CD14-positive monocyte (primary cell): ENCODE results near the gene RGS19. TPM values are rescaled to one million over a fixed set of nuclear protein-coding genes. Genes with fewer than 3 reads are reported as not detected.

Source experiments
- DNase-seq, 3 donors: peaks; one replicate each; pipeline ENCODE4 v3.0.0-alpha.2; 2011 to 2022
- H2AFZ ChIP-seq: 2 replicates; pipeline ENCODE4 v1.6.0; 2012; ENCODE audit warnings: mild to moderate bottlenecking, low read depth, low read length, inconsistent platforms; ENCODE audit not compliant: insufficient read depth, poor library complexity, severe bottlenecking
- H3K27ac ChIP-seq, 2 donors: 1 replicate in 1 of 2; 2 replicates in 1 of 2; pipeline ENCODE4 v1.5.1; 2012 to 2013; ENCODE audit warnings: low read length in 2 of 2, control low read depth in 1 of 2, inconsistent platforms in 1 of 2, low read depth in 1 of 2, mild to moderate bottlenecking in 1 of 2
- H3K27me3 ChIP-seq, 2 donors: one replicate each; pipeline versions ENCODE4 v1.6.0 to v1.6.1; 2011 to 2013; ENCODE audit warnings: low read length in 2 of 2; ENCODE audit not compliant: control insufficient read depth in 2 of 2, insufficient read depth in 2 of 2
- H3K36me3 ChIP-seq, 2 donors: replicated peaks in 1 of 2; 1 replicate in 1 of 2; 2 replicates in 1 of 2; pipeline versions ENCODE4 v1.5.1 to v1.6.1; 2012 to 2013; ENCODE audit warnings: low read length in 2 of 2, control low read depth in 1 of 2, inconsistent platforms in 1 of 2, mild to moderate bottlenecking in 1 of 2; ENCODE audit not compliant: insufficient read depth in 2 of 2, control insufficient read depth in 1 of 2
- H3K4me1 ChIP-seq, 2 donors: 1 replicate in 1 of 2; 2 replicates in 1 of 2; pipeline versions ENCODE4 v1.5.1 to v1.6.1; 2012 to 2013; ENCODE audit warnings: low read length in 2 of 2, control low read depth in 1 of 2, inconsistent platforms in 1 of 2, mild to moderate bottlenecking in 1 of 2, moderate library complexity in 1 of 2; ENCODE audit not compliant: insufficient read depth in 2 of 2, control insufficient read depth in 1 of 2
- H3K4me2 ChIP-seq: replicated peaks from 2 replicates; pipeline ENCODE3; 2012; ENCODE audit warnings: low read length, moderate library complexity, mild to moderate bottlenecking; ENCODE audit not compliant: poor library complexity, severe bottlenecking; ENCODE audit errors: extremely low read depth
- H3K4me3 ChIP-seq, 3 experiments: fragments of 200-600 bp in 1 of 3; sonication (generic) in 1 of 3; replicated peaks in 1 of 3; 1 replicate in 2 of 3; 2 replicates in 1 of 3; pipeline ENCODE4 v1.5.1; 2011 to 2013; ENCODE audit warnings: low read length in 3 of 3, mild to moderate bottlenecking in 3 of 3, control low read depth in 2 of 3, low read depth in 2 of 3, inconsistent platforms in 1 of 3, moderate library complexity in 1 of 3
- H3K79me2 ChIP-seq: 2 replicates; pipeline ENCODE4 v1.6.0; 2012; ENCODE audit warnings: mild to moderate bottlenecking, control low read depth, inconsistent platforms, low read length, moderate library complexity; ENCODE audit not compliant: insufficient read depth
- H3K9ac ChIP-seq: 2 replicates; pipeline ENCODE4 v1.6.0; 2017; ENCODE audit warnings: low read length, mild to moderate bottlenecking; ENCODE audit not compliant: insufficient read depth, poor library complexity, severe bottlenecking
- H3K9me3 ChIP-seq, 2 donors: replicated peaks in 1 of 2; 1 replicate in 1 of 2; 2 replicates in 1 of 2; pipeline versions ENCODE4 v1.5.1 to v1.6.1; 2012 to 2013; ENCODE audit warnings: low read length in 2 of 2, control low read depth in 1 of 2; ENCODE audit not compliant: control insufficient read depth in 1 of 2, insufficient read depth in 1 of 2
- H4K20me1 ChIP-seq: 2 replicates; pipeline ENCODE4 v1.6.0; 2012; ENCODE audit warnings: mild to moderate bottlenecking, low read length, control low read depth, moderate library complexity; ENCODE audit not compliant: insufficient read depth
- H3K27ac Mint-ChIP-seq, 7 donors: one replicate each; pipeline ENCODE4 v1.8.0; 2020; ENCODE audit warnings: mild to moderate bottlenecking in 7 of 7, mixed read lengths in 7 of 7, moderate library complexity in 6 of 7, inconsistent platforms in 2 of 7
- H3K27me3 Mint-ChIP-seq, 3 donors: one replicate each; pipeline ENCODE4 v1.8.0; 2021 to 2022; ENCODE audit warnings: low read depth in 3 of 3, mild to moderate bottlenecking in 3 of 3, mixed read lengths in 3 of 3, moderate library complexity in 3 of 3, inconsistent platforms in 1 of 3
- H3K36me3 Mint-ChIP-seq, 2 donors: one replicate each; pipeline ENCODE4 v1.8.0; 2020; ENCODE audit warnings: mixed read lengths in 2 of 2, inconsistent platforms in 1 of 2, mild to moderate bottlenecking in 1 of 2
- H3K4me1 Mint-ChIP-seq: one replicate; pipeline ENCODE4 v1.8.0; 2020; ENCODE audit warnings: mild to moderate bottlenecking, mixed read lengths
- H3K4me3 Mint-ChIP-seq, 2 donors: one replicate each; pipeline ENCODE4 v1.8.0; 2020; ENCODE audit warnings: mild to moderate bottlenecking in 2 of 2, mixed read lengths in 2 of 2, moderate library complexity in 1 of 2
- H3K9me3 Mint-ChIP-seq, 7 donors: one replicate each; pipeline ENCODE4 v1.8.0; 2020 to 2022; ENCODE audit warnings: mixed read lengths in 7 of 7, mild to moderate bottlenecking in 6 of 7, moderate library complexity in 6 of 7, inconsistent platforms in 2 of 7
- WGBS: methylation state at CpG from one replicate; pipeline ENCODE4 v1.1.5; 2013; ENCODE audit warnings: missing lambda C conversion rate; ENCODE audit not compliant: insufficient coverage; 5-methylcytosine and 5-hydroxymethylcytosine counted together
- intact Hi-C, 2 donors: fragments of 100-400 bp; cut with micrococcal nuclease; formaldehyde crosslinking; loops; one replicate each; pipeline versions ENCODE4 v1.15.0 to v1.15.1; 2023
- polyA plus RNA-seq, 3 donors: library from polyadenylated mRNA; depleted of rRNA in 1 of 3; unstranded in 2 of 3; stranded (reverse) in 1 of 3; fragments of 300-500 nt in 2 of 3; fragments of >200 nt in 1 of 3; fragmentation: Illumina TruSeq in 2 of 3; gene quantifications; 1 replicate in 2 of 3; 2 replicates in 1 of 3; pipeline ENCODE4 v1.2.3, GENCODE V29; 2012 to 2021
- TF ChIP-seq, protein P1 (sequence below): fragments of 200-600 bp; IDR thresholded peaks from one replicate; pipeline ENCODE4 v1.8.0; 2022; ENCODE audit warnings: antibody characterized with exemption, mild to moderate bottlenecking

The RGS19 gene
- polyA plus RNA-seq, 3 donors, result 235 to 280 (median 244) TPM

DNA sequence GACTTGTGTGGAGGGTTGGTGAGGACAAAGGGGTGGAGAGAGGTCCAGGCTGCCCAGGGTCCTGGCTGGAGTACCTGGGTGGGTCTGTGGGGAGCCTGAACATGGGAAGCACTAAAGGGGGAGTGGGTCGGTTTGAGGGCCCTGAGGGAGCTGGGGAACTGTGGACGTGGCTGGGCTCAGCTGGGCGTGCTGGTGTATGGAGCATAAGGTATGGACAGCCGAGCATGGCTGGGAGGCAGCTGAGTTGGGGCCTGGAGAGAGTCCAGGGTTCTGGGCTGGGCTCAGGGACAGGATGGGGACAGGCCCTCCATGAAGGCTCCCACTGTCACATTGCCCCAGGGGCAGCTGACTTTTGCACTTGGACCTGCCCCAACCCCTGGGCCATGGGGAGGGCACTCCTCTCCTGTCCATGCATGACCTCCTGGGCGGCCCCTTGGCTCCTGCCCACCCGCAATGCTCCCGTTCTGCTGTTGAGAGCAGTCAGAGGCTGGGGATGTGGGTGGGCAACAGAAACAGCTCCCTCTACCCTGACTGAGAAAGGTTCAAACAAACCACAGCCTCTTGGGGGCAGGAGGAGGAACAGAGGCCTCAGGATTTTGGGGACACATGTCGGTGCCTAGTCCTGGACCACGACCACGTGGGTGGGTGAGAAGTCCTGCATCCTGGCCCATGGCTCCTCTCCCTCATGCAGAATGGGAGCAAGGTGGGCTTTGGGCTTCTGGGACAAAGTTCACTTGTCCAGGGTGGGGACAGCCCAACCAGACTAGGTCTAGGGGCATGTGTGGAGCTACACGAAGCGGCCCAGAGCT is 38.9 kb downstream of the RGS19 start:
- H3K4me3 Mint-ChIP-seq, result peak overlapping the region in 1 of 2 donors; percentile 86
- H3K4me1 ChIP-seq, result peaks cover 24 to 40% of the 10 kb centered on the region in 2 donors

More for the DNA sequence above, 38.9 kb downstream of the RGS19 start:
- TF ChIP-seq, protein P1, sequence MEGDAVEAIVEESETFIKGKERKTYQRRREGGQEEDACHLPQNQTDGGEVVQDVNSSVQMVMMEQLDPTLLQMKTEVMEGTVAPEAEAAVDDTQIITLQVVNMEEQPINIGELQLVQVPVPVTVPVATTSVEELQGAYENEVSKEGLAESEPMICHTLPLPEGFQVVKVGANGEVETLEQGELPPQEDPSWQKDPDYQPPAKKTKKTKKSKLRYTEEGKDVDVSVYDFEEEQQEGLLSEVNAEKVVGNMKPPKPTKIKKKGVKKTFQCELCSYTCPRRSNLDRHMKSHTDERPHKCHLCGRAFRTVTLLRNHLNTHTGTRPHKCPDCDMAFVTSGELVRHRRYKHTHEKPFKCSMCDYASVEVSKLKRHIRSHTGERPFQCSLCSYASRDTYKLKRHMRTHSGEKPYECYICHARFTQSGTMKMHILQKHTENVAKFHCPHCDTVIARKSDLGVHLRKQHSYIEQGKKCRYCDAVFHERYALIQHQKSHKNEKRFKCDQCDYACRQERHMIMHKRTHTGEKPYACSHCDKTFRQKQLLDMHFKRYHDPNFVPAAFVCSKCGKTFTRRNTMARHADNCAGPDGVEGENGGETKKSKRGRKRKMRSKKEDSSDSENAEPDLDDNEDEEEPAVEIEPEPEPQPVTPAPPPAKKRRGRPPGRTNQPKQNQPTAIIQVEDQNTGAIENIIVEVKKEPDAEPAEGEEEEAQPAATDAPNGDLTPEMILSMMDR, result no peak
- intact Hi-C loops, result no loop called here
- H4K20me1 ChIP-seq, result no peaks in the 10 kb centered on the region
- no peak overlapping the region for H3K27ac ChIP-seq
- H3K36me3 ChIP-seq, result no peaks in the 10 kb centered on the region
- H3K9me3 ChIP-seq, result no peaks in the 10 kb centered on the region
- H3K27me3 Mint-ChIP-seq, result peaks cover 67 to 88% (median 71%) of the 10 kb centered on the region in 3 donors
- peaks cover 24 to 65% of the 10 kb centered on the region in 2 donors for H3K27me3 ChIP-seq
- H2AFZ ChIP-seq, result no peak overlapping the region
- H3K4me3 ChIP-seq, result no peak overlapping the region
- no peak overlapping the region for H3K4me2 ChIP-seq
- H3K4me1 Mint-ChIP-seq, result peaks cover 21% of the 10 kb centered on the region
- 66% methylated on average over 11 of the region's 12 CpGs for WGBS
- H3K79me2 ChIP-seq, result no peaks in the 10 kb centered on the region
- peaks cover 0 to 7% (median 2%) of the 10 kb centered on the region in 7 donors for H3K9me3 Mint-ChIP-seq
- peak overlapping the region in 1 of 7 donors; percentile 57 for H3K27ac Mint-ChIP-seq
- H3K36me3 Mint-ChIP-seq, result no peaks in the 10 kb centered on the region
- DNase-seq, result no peak
- no peak overlapping the region for H3K9ac ChIP-seq
